Measurements from ENCODE around the gene CNOT4.

- TF ChIP-seq ZFX (IDR thresholded peaks at IDR 0.05) (no peak), CTCF (conservative IDR thresholded peaks at IDR 0.05) (peak; percentile 72)
Observed at GRCh38 chr7:135335628-135336139, 174.2 kb downstream of the CNOT4 start.
